Tibial nerve (tissue), 4 donors: ENCODE measurements around the gene DEGS2.

Source experiments
- EP300 ChIP-seq, 2 donors: sonication (generic); formaldehyde crosslinking; IDR thresholded peaks; one replicate each; pipeline ENCODE4 v1.6.1; 2017; ENCODE audit warnings: antibody characterized with exemption in 2 of 2, mild to moderate bottlenecking in 1 of 2
- POLR2A ChIP-seq, 2 donors: fragments of 450-650 bp; IDR thresholded peaks; one replicate each; pipeline ENCODE4 v1.6.1; 2017; ENCODE audit warnings: antibody characterized with exemption in 2 of 2, mild to moderate bottlenecking in 2 of 2, moderate library complexity in 2 of 2
- TF ChIP-seq, protein P1 (sequence below), 5 experiments: fragments of 200-600 bp in 3 of 5; fragments of 450-650 bp in 2 of 5; sonication (generic) in 3 of 5; IDR thresholded peaks; one replicate each; pipeline ENCODE4 v1.5.1; 2016 to 2019; ENCODE audit warnings: antibody characterized with exemption in 5 of 5, mild to moderate bottlenecking in 3 of 5, moderate library complexity in 2 of 5

DNA sequence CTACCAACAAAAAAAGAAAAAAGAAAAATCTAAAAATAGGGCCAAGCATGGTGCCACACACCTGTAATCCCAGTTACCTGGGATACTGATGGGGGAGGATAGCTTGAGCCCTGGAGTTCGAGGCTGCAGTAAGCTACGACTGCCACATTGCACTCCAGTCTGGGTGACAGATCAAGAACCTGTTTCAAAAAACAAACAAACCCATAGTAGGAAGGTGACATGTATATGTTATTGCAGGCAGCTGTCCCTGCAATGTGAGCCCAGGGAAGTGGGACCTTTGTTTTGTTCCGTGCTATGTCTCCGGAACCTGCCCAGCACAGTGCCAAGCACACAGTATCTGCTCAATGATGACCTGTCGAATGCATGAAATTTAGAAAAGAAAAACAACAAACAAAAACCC lies 42.3 kb upstream of the DEGS2 start:
- TF ChIP-seq, protein P1, sequence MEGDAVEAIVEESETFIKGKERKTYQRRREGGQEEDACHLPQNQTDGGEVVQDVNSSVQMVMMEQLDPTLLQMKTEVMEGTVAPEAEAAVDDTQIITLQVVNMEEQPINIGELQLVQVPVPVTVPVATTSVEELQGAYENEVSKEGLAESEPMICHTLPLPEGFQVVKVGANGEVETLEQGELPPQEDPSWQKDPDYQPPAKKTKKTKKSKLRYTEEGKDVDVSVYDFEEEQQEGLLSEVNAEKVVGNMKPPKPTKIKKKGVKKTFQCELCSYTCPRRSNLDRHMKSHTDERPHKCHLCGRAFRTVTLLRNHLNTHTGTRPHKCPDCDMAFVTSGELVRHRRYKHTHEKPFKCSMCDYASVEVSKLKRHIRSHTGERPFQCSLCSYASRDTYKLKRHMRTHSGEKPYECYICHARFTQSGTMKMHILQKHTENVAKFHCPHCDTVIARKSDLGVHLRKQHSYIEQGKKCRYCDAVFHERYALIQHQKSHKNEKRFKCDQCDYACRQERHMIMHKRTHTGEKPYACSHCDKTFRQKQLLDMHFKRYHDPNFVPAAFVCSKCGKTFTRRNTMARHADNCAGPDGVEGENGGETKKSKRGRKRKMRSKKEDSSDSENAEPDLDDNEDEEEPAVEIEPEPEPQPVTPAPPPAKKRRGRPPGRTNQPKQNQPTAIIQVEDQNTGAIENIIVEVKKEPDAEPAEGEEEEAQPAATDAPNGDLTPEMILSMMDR (IDR thresholded peaks at IDR 0.05), result no peak
- TF ChIP-seq POLR2A (IDR thresholded peaks at IDR 0.05), result no peak
- no peak for TF ChIP-seq EP300 (IDR thresholded peaks at IDR 0.05)
